Frontal cortex (tissue), 4 donors: ENCODE measurements around the gene BRAF. TPM values are rescaled to one million over a fixed set of nuclear protein-coding genes. Genes with fewer than 3 reads are reported as not detected.
"Not testable (repeated sequence)": the region's sequence is repeated elsewhere in the genome, so short reads cannot be mapped to it uniquely, and the experiment has no call there.

Experiments used
- DNase-seq, 2 donors: peaks; one replicate each; pipeline ENCODE4 v3.0.0; 2012; ENCODE audit warnings: low spot score in 2 of 2
- FAIRE-seq: peaks from 2 replicates; lab custom pipeline; 2012; peaks lifted over from hg19 to GRCh38; lab: Jason Lieb, UNC
- total RNA-seq: library from RNA; depleted of rRNA; stranded (reverse); fragments of >200 nt; gene quantifications from one replicate; pipeline ENCODE4 v1.2.3, GENCODE V29; 2014
- donor health status: control.
- donor health status: control.
- donor health status: control.

The BRAF gene
- total RNA-seq, 1 donor from 2014 or later, result 95.4 TPM

DNA sequence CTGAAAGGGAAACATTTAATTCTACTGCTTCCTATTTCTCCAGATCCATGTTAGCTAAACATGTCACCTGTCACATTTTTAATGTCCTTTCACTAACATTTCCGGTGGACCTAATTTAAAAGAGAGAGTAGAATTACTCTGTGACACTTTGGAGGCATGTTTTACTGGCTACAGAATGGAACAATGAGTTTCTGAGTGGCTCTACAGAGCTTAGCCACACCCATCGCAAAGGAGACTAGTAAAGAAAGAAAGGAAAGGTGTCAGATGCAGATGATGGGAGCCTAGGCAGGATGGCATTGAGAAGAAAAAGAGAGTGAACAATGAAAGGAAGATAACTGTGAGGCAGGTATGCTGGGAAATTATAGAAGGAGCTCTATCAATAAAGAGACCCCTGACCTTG is 192.3 kb downstream of the BRAF start:
- DNase-seq, result no peak

DNA sequence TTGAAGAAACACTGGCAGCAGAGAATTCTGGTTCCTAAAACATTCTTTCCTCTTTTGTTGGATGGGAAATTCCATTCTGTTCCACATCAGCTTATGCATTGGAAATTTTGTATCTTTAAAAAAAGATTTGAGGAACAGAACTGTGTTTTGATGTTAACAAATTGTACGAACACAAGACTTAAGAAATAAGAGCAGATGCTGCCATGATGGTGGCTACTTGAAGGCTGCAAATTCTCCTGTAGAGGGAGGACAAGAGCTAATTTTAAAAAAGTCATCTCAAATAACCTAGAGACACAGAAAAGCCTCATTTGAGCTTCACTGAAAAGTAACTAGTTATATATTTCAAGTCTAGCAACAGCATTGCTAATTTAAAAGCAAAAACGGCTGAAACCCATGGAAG is 198.4 kb downstream of the BRAF start:
- FAIRE-seq (no peak), DNase-seq (no peak)

More for the DNA sequence above, 192.3 kb downstream of the BRAF start:
- FAIRE-seq, result no peak

DNA sequence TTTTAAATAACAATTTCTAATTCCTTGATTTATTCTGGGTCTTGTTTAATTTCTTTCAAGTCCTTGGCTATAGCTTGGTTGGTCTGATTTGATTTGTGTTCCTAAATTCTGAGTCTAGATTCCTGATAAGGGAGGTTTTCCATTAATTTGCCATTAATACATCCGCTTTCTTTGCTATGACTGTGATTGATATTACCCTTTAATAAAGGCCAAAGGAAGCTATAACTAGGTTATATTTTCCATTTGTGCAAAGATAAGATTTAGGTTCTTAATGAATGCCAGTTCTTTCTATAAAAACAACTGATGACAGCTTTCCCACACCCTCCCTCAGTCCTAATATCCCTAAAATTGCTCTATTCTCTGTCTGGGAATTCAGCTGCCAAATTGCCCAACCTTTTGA is 200.0 kb downstream of the BRAF start:
- FAIRE-seq, result no peak

DNA sequence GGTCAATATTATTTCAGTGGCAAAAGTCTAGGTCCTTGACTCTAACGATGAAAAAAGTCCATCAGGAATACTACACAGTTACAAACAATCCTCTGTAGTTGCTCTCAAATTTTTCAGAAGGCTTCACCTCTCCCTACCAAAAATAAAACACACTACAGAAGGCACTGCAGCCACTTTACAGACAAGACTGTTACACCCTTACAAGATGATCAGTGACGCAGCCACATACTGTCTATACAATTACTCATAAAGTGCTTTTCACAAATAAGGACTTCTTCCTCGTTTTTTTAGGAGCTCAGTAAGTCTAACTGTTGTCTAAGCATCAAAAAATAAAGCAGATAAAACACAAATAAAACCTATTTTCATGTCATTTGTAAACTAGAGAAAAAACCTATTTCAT is 201.2 kb downstream of the BRAF start:
- no peak for FAIRE-seq
- no peak for DNase-seq

More for the DNA sequence above, 200.0 kb downstream of the BRAF start:
- DNase-seq, result no peak

DNA sequence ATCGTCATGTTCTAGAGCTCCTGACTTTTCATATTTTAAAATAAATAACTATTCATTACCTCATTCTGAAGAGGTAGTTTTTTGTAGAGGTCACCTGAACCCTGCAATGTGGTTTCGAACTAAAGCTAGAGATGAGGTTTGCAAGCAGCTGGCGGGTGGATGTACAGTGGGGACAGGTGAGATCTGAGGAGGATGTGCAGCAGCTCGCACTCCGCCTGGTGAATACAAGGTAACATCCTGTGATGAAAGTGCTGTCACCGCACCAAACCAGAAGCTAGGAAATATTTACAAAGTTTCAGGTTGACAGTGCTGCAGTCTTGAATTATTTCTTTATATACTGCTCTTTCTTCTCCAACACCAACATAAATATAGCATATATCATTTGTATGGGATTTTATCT is 201.7 kb downstream of the BRAF start:
- DNase-seq (no peak), FAIRE-seq (no peak)

DNA sequence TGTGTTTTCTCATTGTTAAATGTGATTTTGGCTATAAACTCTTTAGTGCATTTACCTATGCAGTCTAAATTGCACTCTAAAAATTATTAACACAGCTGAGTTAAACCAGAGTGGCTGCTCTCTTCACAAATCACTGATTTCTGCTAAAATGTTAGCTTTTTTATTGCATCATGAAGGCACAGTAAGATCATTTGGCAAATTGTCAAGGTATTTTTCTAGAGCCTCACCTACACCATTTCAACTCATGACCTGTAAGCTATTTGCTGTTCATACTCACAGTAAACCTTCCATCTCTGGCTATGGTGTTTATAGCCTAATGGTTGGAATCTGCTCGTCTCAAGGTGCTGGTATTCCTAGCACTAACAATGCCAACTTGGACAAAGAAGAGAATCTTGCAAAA is 202.5 kb downstream of the BRAF start:
- no peak for DNase-seq
- no peak for FAIRE-seq

DNA sequence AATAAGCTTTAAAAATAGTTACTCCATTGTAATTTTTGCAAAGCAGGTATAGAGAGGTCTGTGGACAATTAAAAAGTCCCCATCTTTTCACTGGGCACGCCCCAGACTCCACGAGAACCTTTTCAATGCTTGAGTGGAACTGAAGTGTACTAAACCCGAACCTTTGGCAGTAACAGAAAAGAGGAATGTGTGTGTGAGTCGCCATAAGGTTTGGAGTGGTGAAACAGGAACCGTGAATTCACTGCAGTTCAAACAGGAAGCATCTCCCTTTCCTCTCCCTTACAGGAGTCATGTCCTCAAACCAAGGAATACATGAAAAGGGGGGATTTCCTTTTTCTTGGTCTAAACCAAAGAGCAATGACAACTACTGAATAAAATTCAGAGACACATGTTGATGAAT is 205.0 kb downstream of the BRAF start:
- DNase-seq (no peak), FAIRE-seq (no peak)

DNA sequence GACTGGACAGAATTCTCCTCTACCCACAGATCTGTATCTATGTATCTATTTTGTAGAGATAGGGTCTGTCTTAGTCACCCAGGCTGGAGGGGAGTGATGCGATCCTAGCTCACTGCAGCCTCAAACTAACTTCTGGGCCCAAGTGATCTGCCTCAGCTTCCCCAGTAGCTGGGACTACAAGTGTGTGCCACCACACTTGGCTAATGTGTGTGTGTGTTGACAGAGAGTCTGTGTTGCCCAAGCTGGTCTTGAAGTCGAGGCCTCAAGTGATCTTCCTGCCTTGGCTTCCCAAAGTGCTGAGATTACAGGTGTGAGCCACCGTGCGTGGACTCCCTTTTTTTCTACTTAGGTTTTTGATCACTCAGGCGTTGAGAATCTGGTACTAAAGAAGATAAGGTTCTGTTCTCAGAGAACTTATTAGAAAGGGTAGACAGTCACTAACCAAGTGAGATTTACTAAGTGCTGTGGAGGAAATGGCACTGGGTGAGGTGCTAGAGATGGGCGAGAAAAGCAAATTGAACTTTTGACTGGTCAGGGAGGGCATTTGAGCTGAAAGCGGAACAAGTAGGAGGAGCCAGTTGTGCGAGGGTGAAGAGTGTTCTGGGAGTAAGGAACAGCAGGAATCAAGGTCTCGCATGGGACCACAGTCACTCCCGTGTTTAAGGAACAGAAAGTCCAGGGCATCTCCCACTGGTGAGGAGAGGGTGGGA is 210.2 kb downstream of the BRAF start:
- FAIRE-seq (no peak), DNase-seq (no peak)

DNA sequence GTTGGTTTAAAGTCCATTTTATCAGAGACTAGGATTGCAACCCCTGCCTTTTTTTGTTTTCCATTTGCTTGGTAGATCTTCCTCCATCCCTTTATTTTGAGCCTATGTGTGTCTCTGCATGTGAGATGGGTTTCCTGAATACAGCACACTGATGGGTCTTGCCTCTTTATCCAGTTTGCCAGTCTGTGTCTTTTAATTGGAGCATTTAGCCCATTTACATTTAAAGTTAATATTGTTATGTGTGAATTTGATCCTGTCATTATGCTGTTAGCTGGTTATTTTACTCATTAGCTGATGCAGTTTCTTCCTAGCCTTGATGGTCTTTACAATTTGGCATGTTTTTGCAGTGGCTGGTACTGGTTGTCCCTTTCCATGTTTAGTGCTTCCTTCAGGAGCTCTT is 212.3 kb downstream of the BRAF start:
- FAIRE-seq, DNase-seq: not testable (repeated sequence)

DNA sequence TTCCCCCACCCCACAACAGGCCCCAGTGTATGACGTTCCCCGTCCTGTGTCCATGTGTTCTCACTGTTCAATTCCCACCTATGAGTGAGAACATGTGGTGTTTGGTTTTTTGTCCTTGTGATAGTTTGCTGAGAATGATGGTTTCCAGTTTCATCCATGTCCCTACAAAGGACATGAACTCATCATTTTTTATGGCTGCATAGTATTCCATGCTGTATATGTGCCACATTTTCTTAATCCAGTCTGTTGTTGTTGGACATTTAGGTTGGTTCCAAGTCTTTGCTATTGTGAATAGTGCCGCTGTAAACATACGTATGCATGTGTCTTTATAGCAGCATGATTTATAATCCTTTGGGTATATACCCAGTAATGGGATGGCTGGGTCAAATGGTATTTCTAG is 216.0 kb downstream of the BRAF start:
- FAIRE-seq, result not testable (repeated sequence)

DNA sequence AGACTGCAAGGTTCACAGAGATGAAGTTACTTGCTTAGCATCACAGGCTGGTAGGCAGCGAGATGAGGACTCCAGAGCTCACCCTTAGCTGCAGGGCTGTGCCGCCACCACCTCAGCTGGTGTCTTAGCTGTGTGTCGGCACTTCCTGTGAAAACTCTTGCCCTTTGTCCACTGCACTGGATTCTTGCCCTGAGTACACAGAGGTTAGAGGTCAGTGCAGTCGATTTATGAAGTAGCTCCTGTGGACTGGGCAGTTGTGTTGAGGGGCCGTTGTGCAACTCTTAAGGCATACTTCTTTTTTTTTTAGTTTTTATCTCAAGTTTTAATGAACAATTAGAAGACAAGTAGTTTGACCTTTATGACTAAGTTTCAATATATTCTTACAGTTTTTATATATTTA is 217.6 kb downstream of the BRAF start:
- DNase-seq, result no peak
- FAIRE-seq, result no peak

More for the DNA sequence above, 216.0 kb downstream of the BRAF start:
- not testable (repeated sequence) for DNase-seq

DNA sequence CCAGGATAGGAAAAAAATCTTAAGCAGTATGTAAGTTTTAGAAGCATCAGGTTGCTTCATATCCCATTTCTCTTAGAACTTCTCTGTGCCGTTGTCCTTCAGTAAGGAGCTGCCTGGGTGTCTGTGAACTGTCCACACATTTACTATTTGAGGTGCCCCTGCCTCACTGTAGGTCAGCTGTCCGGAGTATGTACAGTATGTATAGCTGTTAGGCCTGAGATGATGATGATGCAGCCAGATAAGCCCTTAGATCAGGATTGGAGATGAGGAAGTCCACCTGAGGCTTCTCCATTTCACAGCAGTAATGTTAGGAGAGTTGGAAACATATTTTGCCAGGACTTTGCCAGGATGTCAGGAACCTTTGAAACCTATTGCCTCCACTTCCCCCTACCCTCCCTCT is 220.5 kb downstream of the BRAF start:
- FAIRE-seq (no peak), DNase-seq (no peak)

DNA sequence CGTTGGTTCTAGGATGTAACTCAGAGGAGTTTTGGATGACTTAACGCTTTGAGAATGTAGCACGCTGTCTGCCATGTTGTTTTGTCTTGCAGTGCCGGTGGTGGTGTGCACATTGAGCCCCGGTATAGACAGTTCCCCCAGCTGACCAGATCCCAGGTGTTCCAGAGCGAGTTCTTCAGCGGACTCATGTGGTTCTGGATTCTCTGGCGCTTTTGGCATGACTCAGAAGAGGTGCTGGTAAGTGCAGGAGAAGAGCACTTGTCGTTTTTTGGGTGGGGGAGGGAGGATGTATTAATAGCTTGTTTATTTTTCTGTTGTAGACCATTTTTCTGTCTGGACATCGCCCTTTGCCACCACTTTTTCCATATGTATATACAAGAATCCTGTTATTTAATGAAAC is 222.0 kb downstream of the BRAF start:
- FAIRE-seq, result no peak
- DNase-seq, result no peak

DNA sequence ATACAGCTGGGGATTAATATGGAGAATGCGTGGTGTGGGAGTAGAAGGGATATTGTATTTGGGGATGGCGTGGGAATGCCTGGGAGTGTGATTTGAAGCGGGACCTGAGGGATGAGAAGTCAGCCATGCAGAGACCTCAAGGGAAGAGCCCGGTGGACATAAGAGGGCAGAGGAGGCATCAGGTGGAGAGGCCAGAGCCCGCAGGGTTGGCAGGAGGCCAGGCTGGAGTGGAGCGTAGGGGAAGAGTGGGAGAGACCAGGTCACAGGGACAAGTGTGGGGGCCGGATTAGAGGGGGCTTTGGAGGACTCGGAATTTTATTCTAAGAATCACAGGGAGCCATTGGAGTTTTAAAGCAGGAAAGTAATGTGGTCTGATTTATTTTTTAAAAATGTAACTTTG is 226.3 kb downstream of the BRAF start:
- FAIRE-seq (no peak), DNase-seq (no peak)

DNA sequence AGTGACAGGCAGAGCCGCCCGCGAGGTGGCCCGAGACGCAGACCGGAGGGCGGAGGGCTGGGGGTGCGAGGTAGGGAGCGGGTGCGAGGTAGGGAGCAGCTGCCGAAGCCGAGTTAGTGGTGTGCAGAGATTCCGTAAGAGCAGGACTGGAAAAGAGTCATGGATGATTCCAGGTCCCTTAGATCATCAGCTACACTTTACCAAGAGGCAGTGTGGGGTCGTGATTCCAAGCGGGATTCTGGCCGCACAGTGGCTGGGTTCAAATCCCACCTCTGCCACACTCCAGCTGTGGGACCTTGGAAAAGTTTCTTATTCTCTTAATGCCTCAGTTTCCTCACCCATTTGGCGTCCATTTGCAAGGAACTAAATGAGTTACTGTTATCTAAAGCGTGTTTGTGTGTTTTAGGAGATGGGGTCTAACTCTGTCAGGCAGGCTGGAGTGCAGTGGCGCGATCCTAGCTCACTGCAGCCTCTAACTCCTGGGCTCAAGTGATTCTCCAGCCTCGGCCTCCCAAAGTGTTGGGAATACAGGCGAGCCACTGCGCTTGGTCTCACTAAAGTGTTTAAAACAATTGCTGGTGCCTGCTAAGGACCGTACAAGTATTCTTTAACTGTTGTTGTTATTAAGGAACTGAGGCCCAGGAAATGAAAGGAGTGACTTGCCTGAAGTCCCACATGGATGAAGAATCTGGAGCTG is 227.1 kb downstream of the BRAF start:
- DNase-seq (no peak), FAIRE-seq (no peak)

DNA sequence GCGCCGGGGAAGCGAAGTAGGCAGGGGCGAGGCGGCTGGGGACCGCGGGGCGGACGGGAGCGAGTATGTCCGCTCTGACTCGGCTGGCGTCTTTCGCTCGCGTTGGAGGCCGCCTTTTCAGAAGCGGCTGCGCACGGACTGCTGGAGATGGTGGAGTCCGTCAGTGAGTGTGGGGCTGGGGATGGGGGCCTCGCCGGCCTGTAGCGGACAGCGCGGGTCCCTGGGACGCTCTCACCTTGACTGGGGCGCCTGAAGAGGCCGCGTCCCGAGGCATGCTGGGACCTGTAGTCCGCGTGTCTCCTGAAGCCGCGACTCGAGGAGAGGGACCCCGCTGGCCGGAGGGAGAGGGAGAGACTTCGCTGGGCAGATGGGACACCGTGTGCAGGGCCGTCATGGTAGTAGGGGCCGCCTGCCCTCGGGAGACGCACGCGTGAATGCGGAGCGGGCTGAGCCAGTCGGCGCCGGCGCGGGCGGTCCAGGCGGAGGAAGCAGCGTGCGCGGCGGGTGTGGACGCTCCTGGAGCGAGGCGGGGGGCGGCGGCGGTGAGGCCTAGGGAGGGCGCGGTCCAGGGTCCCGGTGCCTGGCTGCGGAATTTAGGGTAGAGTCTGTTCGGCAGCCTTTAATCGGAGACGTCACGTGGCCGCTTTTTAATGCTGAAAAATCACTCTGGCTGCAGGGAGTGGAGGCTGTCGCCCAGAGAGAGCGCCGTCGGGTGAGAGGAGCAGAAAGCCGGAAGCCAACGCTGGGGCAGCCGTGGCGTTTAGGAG is 227.9 kb downstream of the BRAF start, which contains the start of gene NDUFB2:
TSS of gene NDUFB2 (plus strand) at position 29 of the 767 bp plus-strand sequence. CDS start at position 66, 37 bp downstream.
- peak; percentile 79 to 80 for DNase-seq
- FAIRE-seq, result no peak

DNA sequence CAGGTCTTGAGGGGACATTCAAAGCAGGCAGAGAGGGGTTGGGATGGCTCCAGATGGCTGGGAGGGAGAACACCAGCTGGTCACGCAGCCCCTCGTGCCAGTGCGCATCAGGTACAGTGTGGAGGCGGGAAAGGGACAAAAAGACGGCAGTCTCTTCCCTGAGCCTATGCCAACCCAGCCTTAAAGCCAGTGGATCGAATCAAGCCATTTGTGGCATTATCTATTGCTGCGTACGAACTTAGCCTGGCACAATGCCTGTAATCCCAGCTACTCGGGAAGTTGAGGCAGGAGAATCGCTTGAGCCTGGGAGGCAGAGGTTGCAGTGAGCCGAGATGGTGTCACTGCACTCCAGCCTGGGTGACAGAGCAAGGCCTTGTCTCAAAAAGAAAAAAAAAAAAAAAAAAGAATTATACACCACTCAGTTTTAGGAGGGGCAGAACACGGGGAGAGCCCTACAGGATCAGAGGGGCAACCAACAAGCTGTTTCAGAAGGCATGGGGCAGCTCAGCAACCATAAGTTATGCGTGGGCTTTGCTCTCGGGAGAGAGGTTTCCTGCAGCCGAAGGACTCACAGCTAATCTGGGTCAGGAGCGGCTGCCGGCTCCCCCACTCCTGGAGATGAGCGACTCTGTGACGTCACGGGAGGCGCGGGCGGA is 228.6 kb downstream of the BRAF start:
- FAIRE-seq (no peak), DNase-seq (peak; percentile 88 to 96)

DNA sequence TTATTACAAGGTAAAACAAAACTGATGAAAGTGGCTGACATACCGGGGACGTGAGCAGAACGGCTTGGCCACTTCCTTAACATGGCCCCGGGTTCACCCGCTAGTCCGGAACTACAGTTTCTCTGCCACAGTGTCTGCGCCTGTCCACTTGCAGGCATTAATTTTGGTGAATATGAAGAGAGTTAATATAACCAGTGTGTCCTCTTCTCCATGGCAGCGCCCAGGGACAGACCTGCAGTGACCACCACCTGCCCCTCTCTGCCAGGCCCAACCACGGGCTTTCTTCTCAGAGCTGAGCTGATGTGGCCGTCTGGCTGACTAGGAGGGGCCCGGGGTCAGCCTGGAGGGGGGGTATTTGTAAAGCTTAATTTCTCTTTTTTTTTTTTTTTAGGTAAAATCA is 229.3 kb downstream of the BRAF start:
- no peak for DNase-seq
- FAIRE-seq, result no peak

DNA sequence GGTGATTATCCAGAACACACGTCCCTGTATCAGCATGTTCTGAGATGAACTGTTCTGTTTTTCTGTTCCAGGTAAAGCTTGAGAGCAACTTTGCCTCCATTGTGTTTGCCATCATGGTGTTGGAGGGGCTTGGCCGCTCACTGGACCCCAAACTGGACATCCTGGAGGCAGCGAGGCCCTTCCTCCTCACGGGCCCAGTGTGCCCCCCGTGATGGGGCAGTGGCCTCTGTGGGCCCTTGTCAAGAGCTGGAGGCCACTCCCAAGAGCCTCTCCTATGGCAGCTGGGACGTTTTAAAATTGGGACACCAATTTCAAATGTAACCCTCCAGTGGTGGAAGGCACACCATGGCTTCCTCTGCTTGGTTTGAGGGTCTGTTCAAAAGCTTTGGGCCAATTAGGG is 230.1 kb downstream of the BRAF start:
- DNase-seq (no peak), FAIRE-seq (no peak)

DNA sequence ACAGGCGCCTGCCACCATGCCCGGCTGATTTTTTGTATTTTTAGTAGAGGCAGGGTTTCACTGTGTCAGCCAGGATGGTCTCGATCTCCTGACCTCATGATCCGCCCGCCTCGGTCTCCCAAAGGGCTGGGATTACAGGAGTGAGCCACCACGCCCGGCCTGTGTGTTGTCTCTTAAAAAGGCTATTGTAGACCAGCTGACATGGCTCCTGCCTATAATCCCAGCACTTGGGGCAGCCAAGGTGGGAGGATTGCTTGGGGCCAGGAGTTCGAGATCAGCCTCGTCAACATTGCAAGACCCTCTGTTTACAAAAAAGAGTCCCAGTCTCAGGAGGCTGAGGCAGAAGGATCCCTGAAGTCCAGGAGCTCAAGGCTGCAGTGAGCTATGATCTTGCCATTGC is 230.9 kb downstream of the BRAF start:
- DNase-seq, FAIRE-seq: not testable (repeated sequence)
